PC-3 (cell line): ENCODE measurements around the gene UAP1L1. TPM values are rescaled to one million over a fixed set of nuclear protein-coding genes. Genes with fewer than 3 reads are reported as not detected.
A peak's percentile ranks its signal among the peaks of the same experiment; 100 is the strongest.

ENCODE experiments used
- ATAC-seq: fragments of 200-7000 bp; cut with Tn5 transposase; 2 replicates; pipeline ENCODE4 v1.9.1; 2020; ENCODE audit warnings: mild to moderate bottlenecking, moderate library complexity
- BruUV-seq: library from RNA; stranded (reverse); fragments of 400-500 nt; replicated peaks from 2 replicates; lab custom pipeline; 2021; lab: Mats Ljungman, UMichigan
- CTCF ChIA-PET: fragments of 300-600 bp; sonication (Branson Sonifier 250); formaldehyde crosslinking; loops from one replicate; lab custom pipeline; 2022; ENCODE audit warnings: antibody characterized with exemption; lab: Charles Lee
- POLR2A ChIA-PET: fragments of 300-600 bp; sonication (Branson Sonifier 250); formaldehyde crosslinking; loops from one replicate; lab custom pipeline; 2022; ENCODE audit warnings: antibody characterized with exemption; ENCODE audit not compliant: unreplicated experiment; lab: Charles Lee
- DNase-seq: peaks from one replicate; pipeline ENCODE4 v3.0.0-alpha.2; 2015
- H2AFZ ChIP-seq: fragments of 300-600 bp; sonication (generic); 2 replicates; pipeline ENCODE4 v1.6.0; 2016; ENCODE audit warnings: antibody characterized with exemption, low read length
- H3F3A ChIP-seq: fragments of 300-600 bp; sonication (generic); one replicate; pipeline ENCODE4 v1.6.0; 2017; ENCODE audit warnings: antibody characterized with exemption, low read length, control low read depth, mild to moderate bottlenecking; ENCODE audit not compliant: unreplicated experiment
- H3K27ac ChIP-seq: fragments of 300-600 bp; sonication (generic); 2 replicates; pipeline ENCODE4 v1.5.1; 2016; ENCODE audit warnings: mild to moderate bottlenecking, low read length
- H3K27me3 ChIP-seq: fragments of 300-600 bp; sonication (generic); 2 replicates; pipeline ENCODE4 v1.6.1; 2016; ENCODE audit warnings: low read length, mixed read lengths
- H3K36me3 ChIP-seq: fragments of 300-600 bp; sonication (generic); 2 replicates; pipeline ENCODE4 v1.6.1; 2016; ENCODE audit warnings: low read depth, mixed run types, low read length, mixed read lengths
- H3K4me1 ChIP-seq: fragments of 300-600 bp; sonication (generic); 2 replicates; pipeline ENCODE4 v1.5.1; 2016; ENCODE audit warnings: low read length; ENCODE audit not compliant: insufficient read depth
- H3K4me2 ChIP-seq: fragments of 300-600 bp; sonication (generic); 2 replicates; pipeline ENCODE4 v1.6.0; 2016; ENCODE audit warnings: low read length
- H3K4me3 ChIP-seq: fragments of 300-600 bp; sonication (generic); 2 replicates; pipeline ENCODE4 v1.5.1; 2016; ENCODE audit warnings: mild to moderate bottlenecking, low read length, mixed read lengths
- H3K79me2 ChIP-seq: fragments of 300-600 bp; sonication (generic); 2 replicates; pipeline ENCODE4 v1.6.1; 2017; ENCODE audit warnings: low read length, mixed read lengths
- H3K9ac ChIP-seq: fragments of 300-600 bp; sonication (generic); 2 replicates; pipeline ENCODE4 v1.6.0; 2016; ENCODE audit warnings: mild to moderate bottlenecking, low read length
- H3K9me2 ChIP-seq: fragments of 300-600 bp; sonication (generic); replicated peaks from 2 replicates; pipeline ENCODE4 v1.6.1; 2016; ENCODE audit warnings: mixed run types, low read length, mixed read lengths
- H3K9me3 ChIP-seq: fragments of 300-600 bp; sonication (generic); 2 replicates; pipeline ENCODE4 v1.6.1; 2016; ENCODE audit warnings: low read length, mixed read lengths
- H4K20me1 ChIP-seq: fragments of 300-600 bp; sonication (generic); 2 replicates; pipeline ENCODE4 v1.6.1; 2016; ENCODE audit warnings: low read length, mixed read lengths
- EZH2 ChIP-seq: fragments of 300-600 bp; sonication (generic); IDR thresholded peaks from one replicate; pipeline ENCODE4 v1.6.1; 2017; ENCODE audit warnings: antibody characterized with exemption, mild to moderate bottlenecking, low read length; ENCODE audit not compliant: unreplicated experiment
- EZH2phosphoT487 ChIP-seq: fragments of 300-600 bp; sonication (generic); IDR thresholded peaks from 2 replicates; pipeline ENCODE4 v1.6.1; 2018; ENCODE audit warnings: mild to moderate bottlenecking, antibody characterized with exemption, low read length, borderline replicate concordance
- intact Hi-C: fragments of 100-400 bp; cut with micrococcal nuclease; formaldehyde crosslinking; loops from 2 replicates; pipeline ENCODE4 v1.9.0; 2023
- total RNA-seq: library from RNA; depleted of rRNA; stranded (reverse); fragments of >200 nt; gene quantifications from 2 replicates; pipeline ENCODE4 v1.2.3, GENCODE V29; 2014
- TF ChIP-seq, protein P1 (sequence below): fragments of 300-600 bp; sonication (generic); conservative IDR thresholded peaks from 2 replicates; pipeline ENCODE4 v1.5.1; 2017; ENCODE audit warnings: antibody characterized with exemption, low read depth, mild to moderate bottlenecking, low read length

The UAP1L1 gene
- total RNA-seq, 1 experiment from 2014 or later: 5.0 TPM

GRCh38 chr9:137108608-137109249, 31.4 kb downstream of the UAP1L1 start:
- intact Hi-C loops: no loop called here
- DNase-seq (no peak), ATAC-seq (peak; percentile 14; the same call in 1 of the 2 replicates)
- Histone ChIP-seq H3K4me1 (no peaks in the 10 kb centered on the region), H3K4me2 (no peak overlapping the region), H3K79me2 (no peaks in the 10 kb centered on the region), H3K4me3 (no peak overlapping the region), H3K36me3 (peaks cover 3% of the 10 kb centered on the region; the same call in 1 of the 2 replicates), H3K9me3 (no peaks in the 10 kb centered on the region), H2AFZ (no peak overlapping the region), H3K9me2 (no peaks in the 10 kb centered on the region), H3F3A (no peaks in the 10 kb centered on the region), H4K20me1 (no peaks in the 10 kb centered on the region), H3K9ac (no peak overlapping the region), H3K27ac (no peak overlapping the region), H3K27me3 (no peaks in the 10 kb centered on the region)
- BruUV-seq: no TSS peak
- ChIA-PET CTCF (no interaction called here), POLR2A (interaction anchor here (0.6 kb wide), 2 partner anchors 60 to 115 kb away, joined by 3 to 5 read pairs; no protein-coding TSS in a partner anchor)
- TF ChIP-seq EZH2 (no peak), EZH2phosphoT487 (no peak)
- TF ChIP-seq, protein P1, sequence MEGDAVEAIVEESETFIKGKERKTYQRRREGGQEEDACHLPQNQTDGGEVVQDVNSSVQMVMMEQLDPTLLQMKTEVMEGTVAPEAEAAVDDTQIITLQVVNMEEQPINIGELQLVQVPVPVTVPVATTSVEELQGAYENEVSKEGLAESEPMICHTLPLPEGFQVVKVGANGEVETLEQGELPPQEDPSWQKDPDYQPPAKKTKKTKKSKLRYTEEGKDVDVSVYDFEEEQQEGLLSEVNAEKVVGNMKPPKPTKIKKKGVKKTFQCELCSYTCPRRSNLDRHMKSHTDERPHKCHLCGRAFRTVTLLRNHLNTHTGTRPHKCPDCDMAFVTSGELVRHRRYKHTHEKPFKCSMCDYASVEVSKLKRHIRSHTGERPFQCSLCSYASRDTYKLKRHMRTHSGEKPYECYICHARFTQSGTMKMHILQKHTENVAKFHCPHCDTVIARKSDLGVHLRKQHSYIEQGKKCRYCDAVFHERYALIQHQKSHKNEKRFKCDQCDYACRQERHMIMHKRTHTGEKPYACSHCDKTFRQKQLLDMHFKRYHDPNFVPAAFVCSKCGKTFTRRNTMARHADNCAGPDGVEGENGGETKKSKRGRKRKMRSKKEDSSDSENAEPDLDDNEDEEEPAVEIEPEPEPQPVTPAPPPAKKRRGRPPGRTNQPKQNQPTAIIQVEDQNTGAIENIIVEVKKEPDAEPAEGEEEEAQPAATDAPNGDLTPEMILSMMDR: no peak

GRCh38 chr9:137109250-137110146, 32.2 kb downstream of the UAP1L1 start:
- Histone ChIP-seq H3K4me1 (no peaks in the 10 kb centered on the region), H3K9ac (no peak overlapping the region), H3K27ac (no peak overlapping the region), H3K4me2 (no peak overlapping the region), H3K9me3 (no peaks in the 10 kb centered on the region), H3K4me3 (no peak overlapping the region), H4K20me1 (no peaks in the 10 kb centered on the region), H3K27me3 (no peaks in the 10 kb centered on the region), H3K79me2 (no peaks in the 10 kb centered on the region), H3K9me2 (no peaks in the 10 kb centered on the region), H3K36me3 (no peaks in the 10 kb centered on the region), H3F3A (no peaks in the 10 kb centered on the region), H2AFZ (no peak overlapping the region)
- CTCF ChIA-PET: no interaction called here
- TF ChIP-seq EZH2phosphoT487: no peak
- intact Hi-C loops: no loop called here
- DNase-seq: no peak
- POLR2A ChIA-PET: interaction anchor here (0.6 kb wide), 2 partner anchors 61 to 116 kb away, joined by 3 to 5 read pairs; no protein-coding TSS in a partner anchor
- ATAC-seq: no peak
- BruUV-seq: no TSS peak

DNA sequence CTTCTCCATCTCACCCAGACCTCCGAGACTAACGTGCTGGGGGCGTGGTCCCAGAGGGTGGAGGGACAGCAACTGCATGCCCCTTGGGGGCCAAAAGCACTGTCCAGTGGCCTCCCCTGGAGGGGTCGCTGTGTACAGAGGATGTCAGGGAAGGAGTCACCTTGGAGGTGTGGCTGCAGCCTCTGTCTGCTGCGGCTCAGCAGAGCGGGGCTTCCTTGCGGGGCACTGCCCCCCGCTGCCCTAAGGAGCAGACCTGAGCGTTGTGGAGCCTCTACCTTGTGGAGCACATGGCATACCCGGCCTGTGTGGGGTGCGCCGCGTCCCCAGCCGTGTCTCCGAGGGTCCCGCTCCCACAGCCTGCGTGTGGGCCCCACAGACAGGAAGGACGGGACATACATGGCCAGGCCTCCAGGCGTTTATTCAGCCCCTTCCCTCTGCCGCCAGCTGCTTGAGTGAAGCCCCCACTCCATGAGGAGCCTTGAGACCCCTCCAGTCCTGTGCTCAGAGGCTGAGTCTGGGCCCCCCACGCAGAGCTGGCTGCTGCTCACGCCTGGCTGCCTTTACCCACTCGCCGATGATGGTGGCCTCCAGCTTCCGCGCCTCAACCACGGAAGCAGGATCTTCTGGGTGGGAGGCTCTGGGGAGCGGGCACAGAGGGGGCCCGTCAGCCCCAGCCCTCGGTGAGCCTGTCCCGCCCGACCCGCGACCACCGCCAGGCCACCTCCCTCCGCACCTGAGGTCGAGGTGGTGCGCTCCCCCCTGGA, 33.0 kb downstream of the UAP1L1 start:
- no peak overlapping the region for H3K4me3 ChIP-seq
- H4K20me1 ChIP-seq: no peaks in the 10 kb centered on the region
- H3K36me3 ChIP-seq: no peaks in the 10 kb centered on the region
- H3K4me1 ChIP-seq: 0 out of 2 replicates have a peak, but pooled peaks cover 5% of the 10 kb centered on the region
- no peaks in the 10 kb centered on the region for H3K79me2 ChIP-seq
- BruUV-seq: no TSS peak
- TF ChIP-seq EZH2phosphoT487 (no peak), EZH2 (no peak)
- TF ChIP-seq, protein P1: no peak
- no peaks in the 10 kb centered on the region for H3F3A ChIP-seq
- ATAC-seq (no peak), DNase-seq (no peak)
- H3K9me3 ChIP-seq: no peaks in the 10 kb centered on the region
- no peak overlapping the region for H2AFZ ChIP-seq
- intact Hi-C loops: no loop called here
- ChIA-PET POLR2A (no interaction called here), CTCF (no interaction called here)
- no peak overlapping the region for H3K9ac ChIP-seq
- no peaks in the 10 kb centered on the region for H3K9me2 ChIP-seq
- H3K4me2 ChIP-seq: no peak overlapping the region
- H3K27ac ChIP-seq: no peak overlapping the region
- H3K27me3 ChIP-seq: no peaks in the 10 kb centered on the region
